OCI-LY1 (cell line): Measurements from ENCODE around the gene PAX2.

ENCODE experiments used
- H2AFZ ChIP-seq: fragments of 200-600 bp; sonication (generic), shearing (Covaris generic); 2 replicates; pipeline ENCODE4 v1.6.0; 2014; ENCODE audit warnings: antibody characterized with exemption, mild to moderate bottlenecking, low read length
- H3F3A ChIP-seq: fragments of 200-600 bp; sonication (generic), shearing (Covaris generic); 2 replicates; pipeline ENCODE4 v1.6.0; 2014; ENCODE audit warnings: mild to moderate bottlenecking, antibody characterized with exemption, low read length, moderate library complexity; ENCODE audit not compliant: insufficient read depth
- H3K27ac ChIP-seq: fragments of 200-600 bp; sonication (generic); 2 replicates; pipeline ENCODE4 v1.5.1; 2014; ENCODE audit warnings: low read length, mixed run types, mild to moderate bottlenecking, low read depth; ENCODE audit not compliant: poor library complexity, severe bottlenecking
- H3K27me3 ChIP-seq: fragments of 200-600 bp; sonication (generic); 2 replicates; pipeline ENCODE4 v1.6.0; 2014; ENCODE audit warnings: antibody characterized with exemption, mild to moderate bottlenecking, low read length, moderate library complexity; ENCODE audit not compliant: insufficient read depth
- H3K36me3 ChIP-seq: fragments of 200-600 bp; sonication (generic); 2 replicates; pipeline ENCODE4 v1.6.1; 2014; ENCODE audit warnings: mild to moderate bottlenecking, antibody characterized with exemption, low read length, moderate library complexity, mixed read lengths; ENCODE audit not compliant: insufficient read depth
- H3K4me1 ChIP-seq: fragments of 200-600 bp; sonication (generic); 2 replicates; pipeline ENCODE4 v1.5.1; 2014; ENCODE audit warnings: mild to moderate bottlenecking, low read length, moderate library complexity; ENCODE audit not compliant: insufficient read depth, severe bottlenecking
- H3K4me2 ChIP-seq: fragments of 200-600 bp; sonication (generic), shearing (Covaris generic); 2 replicates; pipeline ENCODE4 v1.6.1; 2014; ENCODE audit warnings: low read length
- H3K4me3 ChIP-seq: fragments of 200-600 bp; sonication (generic); 2 replicates; pipeline ENCODE4 v1.5.1; 2014; ENCODE audit warnings: low read length, low read depth, mild to moderate bottlenecking, mixed read lengths; ENCODE audit not compliant: poor library complexity, severe bottlenecking
- H3K79me2 ChIP-seq: fragments of 200-600 bp; shearing (Covaris generic); 2 replicates; pipeline ENCODE4 v1.6.1; 2016; ENCODE audit warnings: mixed run types, low read length, mixed read lengths; ENCODE audit not compliant: insufficient read depth
- H3K9ac ChIP-seq: fragments of 200-600 bp; sonication (generic), shearing (Covaris generic); 2 replicates; pipeline ENCODE4 v1.6.1; 2014; ENCODE audit warnings: mild to moderate bottlenecking, low read length, mixed read lengths
- H3K9me2 ChIP-seq: fragments of 200-600 bp; sonication (generic), shearing (Covaris generic); 2 replicates; pipeline ENCODE4 v1.6.1; 2014; ENCODE audit warnings: low read depth, mild to moderate bottlenecking, low read length, mixed read lengths
- H3K9me3 ChIP-seq: fragments of 200-600 bp; shearing (Covaris generic); 2 replicates; pipeline ENCODE4 v1.6.1; 2014; ENCODE audit warnings: low read length, mixed read lengths
- H4K20me1 ChIP-seq: fragments of 200-600 bp; sonication (generic), shearing (Covaris generic); 2 replicates; pipeline ENCODE4 v1.6.0; 2016; ENCODE audit warnings: mild to moderate bottlenecking, low read length; ENCODE audit not compliant: insufficient read depth
- CTCF ChIP-seq: fragments of 200-600 bp; sonication (generic), shearing (Covaris generic); IDR thresholded peaks from 2 replicates; pipeline ENCODE4 v1.5.1; 2017; ENCODE audit warnings: mild to moderate bottlenecking, antibody characterized with exemption, low read length, moderate library complexity, mixed read lengths
- EZH2 ChIP-seq: fragments of 200-600 bp; sonication (generic), shearing (Covaris generic); IDR thresholded peaks from 2 replicates; pipeline ENCODE4 v1.8.0; 2017; ENCODE audit warnings: borderline replicate concordance, mixed run types, mild to moderate bottlenecking, antibody characterized with exemption, low read length, moderate library complexity, mixed read lengths

Gene PAX2

GRCh38 chr10:100802607-100803006 is 57.2 kb downstream of the PAX2 start:
- Histone ChIP-seq H3K9me2 (no peaks in the 10 kb centered on the region), H3K27ac (no peak overlapping the region), H3K9ac (no peak overlapping the region), H3K4me1 (no peaks in the 10 kb centered on the region), H3K79me2 (no peaks in the 10 kb centered on the region), H4K20me1 (no peaks in the 10 kb centered on the region), H3F3A (no peaks in the 10 kb centered on the region), H3K27me3 (no peaks in the 10 kb centered on the region), H3K36me3 (no peaks in the 10 kb centered on the region), H2AFZ (no peak overlapping the region), H3K9me3 (no peaks in the 10 kb centered on the region), H3K4me3 (no peak overlapping the region), H3K4me2 (no peak overlapping the region)
- TF ChIP-seq EZH2 (no peak), CTCF (no peak)

GRCh38 chr10:100803492-100803891 is 58.1 kb downstream of the PAX2 start:
- Histone ChIP-seq H4K20me1 (no peaks in the 10 kb centered on the region), H3K4me3 (no peak overlapping the region), H3K79me2 (no peaks in the 10 kb centered on the region), H3K4me2 (no peak overlapping the region), H3K9me2 (no peaks in the 10 kb centered on the region), H3K4me1 (no peaks in the 10 kb centered on the region), H3K36me3 (no peaks in the 10 kb centered on the region), H3K27me3 (no peaks in the 10 kb centered on the region), H3K27ac (no peak overlapping the region), H3K9me3 (no peaks in the 10 kb centered on the region), H2AFZ (no peak overlapping the region), H3K9ac (no peak overlapping the region), H3F3A (no peaks in the 10 kb centered on the region)
- TF ChIP-seq EZH2, result no peak
- no peak for TF ChIP-seq CTCF

GRCh38 chr10:100803908-100804307 is 58.5 kb downstream of the PAX2 start:
- no peak overlapping the region for H3K9ac ChIP-seq
- no peaks in the 10 kb centered on the region for H3K9me2 ChIP-seq
- H4K20me1 ChIP-seq, result no peaks in the 10 kb centered on the region
- H3K9me3 ChIP-seq, result no peaks in the 10 kb centered on the region
- no peaks in the 10 kb centered on the region for H3F3A ChIP-seq
- no peaks in the 10 kb centered on the region for H3K4me1 ChIP-seq
- no peak for TF ChIP-seq CTCF
- no peak for TF ChIP-seq EZH2
- H3K79me2 ChIP-seq, result no peaks in the 10 kb centered on the region
- H3K4me2 ChIP-seq, result no peak overlapping the region
- no peak overlapping the region for H2AFZ ChIP-seq
- H3K27ac ChIP-seq, result no peak overlapping the region
- H3K27me3 ChIP-seq, result no peaks in the 10 kb centered on the region
- no peaks in the 10 kb centered on the region for H3K36me3 ChIP-seq
- no peak overlapping the region for H3K4me3 ChIP-seq
